HepG2 (cell line): Measurements from ENCODE around the gene MTG1. TPM values are rescaled to one million over a fixed set of nuclear protein-coding genes. Genes with fewer than 3 reads are reported as not detected.

Experiments used
- ARHGAP35 ChIP-seq: sonication (generic); formaldehyde crosslinking; IDR thresholded peaks from 2 replicates; pipeline ENCODE4 v1.9.0; 2022; ENCODE audit warnings: mild to moderate bottlenecking, inconsistent platforms, moderate library complexity, missing genetic modification reagents, borderline replicate concordance
- ASH2L ChIP-seq: fragments of 300-600, 200-600 bp; sonication (generic); IDR thresholded peaks from 2 replicates; pipeline ENCODE4 v1.7.0; 2017; ENCODE audit warnings: low read depth, mild to moderate bottlenecking, moderate library complexity, mixed read lengths, low read length; ENCODE audit not compliant: insufficient read length
- CAMTA2 ChIP-seq: sonication (generic); formaldehyde crosslinking; IDR thresholded peaks from 2 replicates; pipeline ENCODE4 v1.4.0; 2020; ENCODE audit warnings: mild to moderate bottlenecking, missing genetic modification reagents, borderline replicate concordance
- ELF3 ChIP-seq: IDR thresholded peaks from 2 replicates; pipeline ENCODE4 v1.6.1; 2016; ENCODE audit warnings: missing genetic modification reagents, missing compliant biosample characterization
- FOXP4 ChIP-seq: sonication (generic); formaldehyde crosslinking; IDR thresholded peaks from 2 replicates; pipeline ENCODE4 v1.4.0; 2020; ENCODE audit warnings: missing genetic modification reagents
- HMGA1 ChIP-seq: sonication (generic); formaldehyde crosslinking; conservative IDR thresholded peaks from 2 replicates; pipeline ENCODE4 v1.4.0; 2020; ENCODE audit warnings: missing genetic modification reagents
- HMGXB4 ChIP-seq, 2 experiments: sonication (generic) in 1 of 2; formaldehyde crosslinking in 1 of 2; IDR thresholded peaks; 2 replicates each; pipeline versions ENCODE4 v1.4.0 to v1.6.1; 2018 to 2020; ENCODE audit warnings: missing genetic modification reagents in 2 of 2, borderline replicate concordance in 1 of 2, low read depth in 1 of 2, mild to moderate bottlenecking in 1 of 2, missing biosample characterization in 1 of 2
- NR0B2 ChIP-seq: sonication (generic); formaldehyde crosslinking; IDR thresholded peaks from 2 replicates; pipeline ENCODE4 v1.4.0; 2020; ENCODE audit warnings: mild to moderate bottlenecking, missing genetic modification reagents
- NRL ChIP-seq: sonication (generic); formaldehyde crosslinking; IDR thresholded peaks from 2 replicates; pipeline ENCODE4 v1.5.0; 2020; ENCODE audit warnings: missing genetic modification reagents, mild to moderate bottlenecking, moderate library complexity, borderline replicate concordance
- PLRG1 ChIP-seq: fragments of 450-650 bp; conservative IDR thresholded peaks from 2 replicates; pipeline ENCODE4 v1.6.1; 2016
- POLR2A ChIP-seq, 2 experiments: IDR thresholded peaks; 2 replicates each; pipeline ENCODE4 v1.6.1; 2011; ENCODE audit warnings: low read depth in 2 of 2, low read length in 2 of 2, mild to moderate bottlenecking in 1 of 2, moderate library complexity in 1 of 2; ENCODE audit not compliant: insufficient read depth in 1 of 2
- SOX6 ChIP-seq, 2 experiments: fragments of 450-650 bp in 1 of 2; sonication (generic) in 1 of 2; formaldehyde crosslinking in 1 of 2; IDR thresholded peaks; 2 replicates each; pipeline versions ENCODE4 v1.4.0 to v1.6.1; 2017 to 2020; ENCODE audit warnings: antibody characterized with exemption in 1 of 2, mild to moderate bottlenecking in 1 of 2, missing genetic modification reagents in 1 of 2
- SSRP1 ChIP-seq: IDR thresholded peaks from 2 replicates; pipeline ENCODE4 v1.6.1; 2016; ENCODE audit warnings: control low read depth
- ZMYM2 ChIP-seq: sonication (generic); formaldehyde crosslinking; IDR thresholded peaks from 2 replicates; pipeline ENCODE4 v1.8.0; 2022; ENCODE audit warnings: mild to moderate bottlenecking, missing genetic modification reagents
- ZNF101 ChIP-seq: sonication (generic); formaldehyde crosslinking; IDR thresholded peaks from 2 replicates; pipeline ENCODE4 v1.4.0; 2020; ENCODE audit warnings: mild to moderate bottlenecking, low read depth, missing genetic modification reagents, borderline replicate concordance
- ZNF235 ChIP-seq: sonication (generic); formaldehyde crosslinking; IDR thresholded peaks from 2 replicates; pipeline ENCODE4 v1.8.1; 2023; ENCODE audit warnings: mild to moderate bottlenecking, missing genetic modification reagents, borderline replicate concordance
- ZNF292 ChIP-seq: sonication (generic); formaldehyde crosslinking; IDR thresholded peaks from 2 replicates; pipeline ENCODE4 v1.8.1; 2022; ENCODE audit warnings: mild to moderate bottlenecking, low read depth, missing genetic modification reagents, borderline replicate concordance
- ZNF512 ChIP-seq: sonication (generic); formaldehyde crosslinking; IDR thresholded peaks from 2 replicates; pipeline ENCODE4 v1.4.0; 2020; ENCODE audit warnings: mild to moderate bottlenecking, missing genetic modification reagents
- ZNF619 ChIP-seq: sonication (generic); formaldehyde crosslinking; IDR thresholded peaks from 2 replicates; pipeline ENCODE4 v1.4.0; 2020; ENCODE audit warnings: mild to moderate bottlenecking, missing genetic modification reagents
- ZNF713 ChIP-seq: sonication (generic); formaldehyde crosslinking; IDR thresholded peaks from 2 replicates; pipeline ENCODE4 v1.4.0; 2020; ENCODE audit warnings: mild to moderate bottlenecking, missing genetic modification reagents
- ZNF772 ChIP-seq: sonication (generic); formaldehyde crosslinking; IDR thresholded peaks from 2 replicates; pipeline ENCODE4 v1.5.0; 2020; ENCODE audit warnings: mild to moderate bottlenecking, missing genetic modification reagents
- ZNF816 ChIP-seq: sonication (generic); formaldehyde crosslinking; IDR thresholded peaks from 2 replicates; pipeline ENCODE4 v1.8.0; 2022; ENCODE audit warnings: missing genetic modification reagents, mild to moderate bottlenecking, borderline replicate concordance
- polyA plus RNA-seq, 8 experiments: library from polyadenylated mRNA; depleted of rRNA in 3 of 8; stranded (reverse) in 7 of 8; unstranded in 1 of 8; fragments of >200 nt; fragmentation: Illumina TruSeq in 4 of 8; extraction: Trizol in 4 of 8; gene quantifications; 2 replicates each; pipeline versions ENCODE4 v1.2.1 to v1.2.3, GENCODE V29; 2011 to 2016; ENCODE audit warnings: low read depth in 4 of 8, missing spikeins in 1 of 8, mixed read lengths in 1 of 8; ENCODE audit not compliant: insufficient read depth in 1 of 8
- total RNA-seq, 5 experiments: library from RNA; depleted of rRNA; stranded (reverse); fragments of >200 nt; fragmentation: Illumina TruSeq; extraction: Trizol; gene quantifications; 2 replicates each; pipeline ENCODE4 v1.2.3, GENCODE V29; 2016; ENCODE audit warnings: low read depth in 1 of 5

The MTG1 gene
- total and polyA plus RNA-seq, 2 of the 13 experiments (the other 11 are each of a cell fraction or from before 2014, with no cell fraction given): 42.0 to 103 TPM

- TF ChIP-seq ZNF101 (CRISPR knock-in tag) (no peak), ZNF772 (CRISPR knock-in tag) (0 out of 2 replicates have a peak, but pooled peaks have one; percentile 2), ELF3 (CRISPR knock-in tag) (no peak), SSRP1 (CRISPR knock-in tag) (no peak), FOXP4 (no peak), HMGXB4 (CRISPR knock-in tag; IDR thresholded peaks at IDR 0.05; ENCODE audit: borderline replicate concordance in 1 of 2, low read depth in 1 of 2) (no peak; a peak in 1 of 4 replicates), ZNF816 (no peak), NRL (CRISPR knock-in tag) (0 out of 2 replicates have a peak, but pooled peaks have one; percentile 52), PLRG1 (no peak), ARHGAP35 (CRISPR knock-in tag) (no peak), ASH2L (no peak), NR0B2 (peak; percentile 69; the same call in 1 of the 2 replicates), ZNF235 (CRISPR knock-in tag) (peak; percentile 66; the same call in 1 of the 2 replicates), ZNF619 (CRISPR knock-in tag) (0 out of 2 replicates have a peak, but pooled peaks have one; percentile 16), POLR2A (IDR thresholded peaks at IDR 0.05; ENCODE audit: insufficient read depth in 1 of 2, low read depth in 2 of 2, low read length in 2 of 2) (0 out of 4 replicates have a peak, but pooled peaks of 1 of the 2 experiments have one; percentile 1), SOX6 (IDR thresholded peaks at IDR 0.05) (no peak), SOX6 (CRISPR knock-in tag; IDR thresholded peaks at IDR 0.05) (peak; percentile 24; the same call in 1 of the 2 replicates), ZNF292 (CRISPR knock-in tag) (0 out of 2 replicates have a peak, but pooled peaks have one; percentile 12), HMGA1 (CRISPR knock-in tag) (no peak), CAMTA2 (CRISPR knock-in tag) (0 out of 2 replicates have a peak, but pooled peaks have one; percentile 80), ZNF512 (no peak), ZNF713 (CRISPR knock-in tag) (no peak), ZMYM2 (CRISPR knock-in tag) (no peak)
These were observed 37.2 kb upstream of the MTG1 start (continued) for GRCh38 chr10:133356549-133357284.
